Stimulated activated CD8-positive, alpha-beta memory T cell treated with anti-CD3 and anti-CD28 coated beads, Interleukin-4, amount 100 ng/mL, for 48 hours (primary cell): Measurements from ENCODE around the gene TRAK1.
"Not testable (repeated sequence)": the region's sequence is repeated elsewhere in the genome, so short reads cannot be mapped to it uniquely, and the experiment has no call there.

Experiments
- DNase-seq: peaks from one replicate; pipeline ENCODE4 v3.0.0-alpha.2; 2020

Gene TRAK1

GRCh38 chr3:42099020-42099765 is 8.0 kb downstream of the TRAK1 start:
- DNase-seq, result no peak

- DNase-seq, result no peak
Measured at GRCh38 chr3:42101048-42101447, 9.9 kb downstream of the TRAK1 start.

- DNase-seq, result no peak
Measured at GRCh38 chr3:42101481-42101880, 10.3 kb downstream of the TRAK1 start.

DNA sequence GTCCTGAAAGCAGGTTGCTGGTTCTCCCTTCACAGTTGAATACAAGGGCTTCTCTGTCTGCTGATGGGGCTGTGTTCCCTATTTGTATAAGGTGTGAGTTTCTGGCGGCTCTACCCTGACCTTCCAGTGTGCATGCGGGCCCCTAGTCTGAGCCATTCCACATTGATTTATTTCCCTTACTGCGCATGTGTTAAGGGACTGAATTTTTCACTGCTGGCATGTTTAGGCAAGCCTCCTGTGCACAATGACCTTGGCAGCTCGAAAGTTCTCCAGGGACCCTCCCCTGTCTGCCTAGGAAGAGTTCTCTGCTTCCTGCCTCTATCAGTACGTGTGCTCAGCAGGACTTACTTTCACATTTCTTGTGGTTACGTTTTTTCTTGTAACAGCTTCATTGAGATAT is 11.4 kb downstream of the TRAK1 start:
- no peak for DNase-seq

DNA sequence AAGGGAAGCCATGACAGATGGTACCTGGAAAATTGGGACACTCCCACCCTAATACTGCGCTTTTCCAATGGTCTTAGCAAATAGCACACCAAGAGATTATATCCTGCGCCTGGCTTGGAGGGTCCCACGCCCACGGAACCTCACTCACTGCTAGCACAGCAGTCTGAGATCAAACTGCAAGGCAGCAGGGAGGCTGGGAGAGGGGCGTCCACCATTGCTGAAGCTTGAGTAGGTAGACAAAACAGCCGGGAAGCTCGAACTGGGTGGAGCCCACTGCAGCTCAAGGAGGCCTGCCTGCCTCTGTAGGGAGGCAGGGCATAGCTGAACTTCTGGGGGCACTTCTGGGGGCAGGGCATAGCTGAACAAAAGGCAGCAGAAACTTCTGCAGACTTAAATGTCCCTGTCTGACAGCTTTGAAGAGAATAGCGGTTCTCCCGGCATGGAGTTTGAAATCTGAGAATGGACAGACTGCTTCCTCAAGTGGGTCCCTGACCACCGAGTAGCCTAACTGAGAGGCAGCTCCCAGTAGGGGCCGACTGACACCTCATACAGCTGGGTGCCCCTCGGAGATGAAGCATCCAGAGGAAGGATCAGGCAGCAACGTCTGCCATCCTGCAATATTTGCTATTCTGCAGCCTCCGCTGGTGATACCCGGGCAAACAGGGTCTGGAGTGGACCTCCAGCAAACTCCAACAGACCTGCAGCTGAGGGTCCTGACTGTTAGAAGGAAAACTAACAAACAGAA is 12.9 kb downstream of the TRAK1 start:
- DNase-seq, result not testable (repeated sequence)

GRCh38 chr3:42105994-42106393 is 14.8 kb downstream of the TRAK1 start:
- DNase-seq, result not testable (repeated sequence)

GRCh38 chr3:42106646-42107045 is 15.5 kb downstream of the TRAK1 start:
- no peak for DNase-seq

- no peak for DNase-seq
Measured at GRCh38 chr3:42110631-42111030, 19.5 kb downstream of the TRAK1 start.

- DNase-seq, result no peak
Measured at GRCh38 chr3:42114130-42114725, 23.1 kb downstream of the TRAK1 start.

DNA sequence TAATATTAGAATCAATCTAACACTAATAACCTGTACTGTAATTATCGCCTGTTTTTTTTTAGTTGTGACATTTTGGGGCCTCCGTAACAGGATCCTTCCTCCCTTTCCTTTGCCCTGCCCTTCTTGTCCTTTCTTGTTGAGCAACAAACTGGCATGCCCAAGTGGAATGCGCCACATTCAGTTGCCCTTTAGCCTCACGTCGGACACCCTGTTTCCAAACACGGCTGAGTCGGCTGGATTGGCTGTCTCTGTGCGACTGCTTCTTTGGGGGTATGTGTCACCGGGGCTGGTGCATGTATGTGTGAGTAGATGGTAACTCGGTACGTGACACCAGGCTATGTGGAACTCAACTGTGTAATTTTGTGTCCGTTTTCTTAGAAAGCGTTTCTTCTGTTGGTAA is 24.1 kb downstream of the TRAK1 start:
- DNase-seq, result no peak

GRCh38 chr3:42115946-42116345 is 24.8 kb downstream of the TRAK1 start:
- no peak for DNase-seq

DNA sequence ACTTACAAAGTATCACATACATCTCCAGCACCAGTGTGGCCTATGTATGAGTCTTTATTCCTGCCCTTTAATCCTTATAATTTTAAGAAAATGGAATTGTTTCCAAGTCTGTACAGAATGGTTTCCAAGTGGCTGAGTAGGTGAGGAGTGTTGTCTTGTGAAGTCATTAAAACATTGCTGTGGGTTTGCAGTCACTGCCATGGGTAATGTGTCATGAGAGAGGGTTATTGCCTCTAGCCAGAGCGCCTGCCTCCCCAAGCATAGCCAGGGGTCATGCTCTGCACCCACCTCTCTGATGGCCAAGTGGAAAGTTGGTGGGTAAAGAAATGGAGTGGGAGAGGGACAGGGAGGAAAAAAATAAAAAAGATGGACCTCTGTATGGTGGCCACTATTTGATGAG is 25.3 kb downstream of the TRAK1 start:
- DNase-seq, result no peak

DNA sequence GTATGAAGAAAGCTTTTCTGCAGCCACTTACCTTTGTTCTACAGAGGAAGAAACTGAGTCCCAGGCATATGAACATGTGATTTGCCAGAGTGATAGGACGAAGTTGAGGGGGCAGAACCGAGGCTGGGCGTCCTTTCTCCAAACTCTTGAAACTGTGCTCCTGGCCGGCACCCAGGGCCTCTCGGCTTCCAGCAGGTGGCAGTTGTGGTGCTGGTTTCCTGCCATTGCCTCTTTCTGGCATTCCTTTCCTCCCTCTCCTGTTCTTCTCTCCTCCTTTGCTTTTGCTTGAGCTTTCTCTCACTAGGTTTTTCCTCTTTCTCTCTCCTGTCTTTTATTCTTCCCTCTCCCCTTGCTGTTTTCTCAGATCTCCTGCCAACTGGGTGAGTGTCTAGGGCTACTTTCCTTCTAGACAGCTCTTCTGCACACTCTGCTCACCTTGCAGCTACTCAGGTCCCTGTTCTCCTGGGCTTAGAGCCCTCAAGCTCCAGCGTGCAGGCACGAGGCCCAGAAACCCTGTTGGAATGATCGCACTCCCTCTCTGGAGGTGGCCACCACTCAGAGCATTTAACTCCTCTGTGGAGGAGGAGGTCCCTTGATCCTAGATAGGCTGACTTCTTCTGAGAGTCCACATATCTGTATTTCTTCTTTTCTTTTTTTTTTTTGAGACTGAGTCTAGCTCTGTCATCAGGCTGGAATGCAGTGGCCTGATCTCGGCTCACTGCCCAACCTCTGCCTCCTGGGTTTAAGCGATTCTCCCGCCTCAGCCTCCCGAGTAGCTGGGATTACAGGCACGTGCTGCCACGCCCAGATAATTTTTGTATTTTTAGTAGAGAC is 26.2 kb downstream of the TRAK1 start:
- DNase-seq, result no peak

GRCh38 chr3:42118762-42119361 is 27.7 kb downstream of the TRAK1 start:
- DNase-seq, result peak; percentile 39

- DNase-seq, result no peak
Measured at GRCh38 chr3:42119561-42120355, 28.6 kb downstream of the TRAK1 start.

DNA sequence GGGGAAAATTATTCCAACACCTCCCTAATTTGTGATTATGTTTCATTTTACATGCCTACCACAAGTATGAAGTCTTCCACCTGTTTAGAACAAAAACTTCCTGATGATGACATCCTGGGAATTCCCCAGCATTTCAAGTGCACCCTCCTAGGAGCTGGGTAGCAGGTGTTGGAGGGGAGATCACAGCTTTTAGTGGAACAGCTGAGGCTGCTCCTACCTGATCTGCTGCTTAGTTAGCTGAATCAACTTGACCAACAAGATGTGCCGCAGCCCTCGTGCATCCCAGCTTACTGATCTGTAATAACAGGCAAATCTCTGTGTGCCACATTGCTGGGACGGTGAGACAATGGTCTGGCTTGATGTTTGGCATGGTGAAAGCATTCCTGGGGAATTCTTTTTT is 29.7 kb downstream of the TRAK1 start:
- no peak for DNase-seq

- no peak for DNase-seq
Measured at GRCh38 chr3:42122261-42123011, 31.3 kb downstream of the TRAK1 start.

DNA sequence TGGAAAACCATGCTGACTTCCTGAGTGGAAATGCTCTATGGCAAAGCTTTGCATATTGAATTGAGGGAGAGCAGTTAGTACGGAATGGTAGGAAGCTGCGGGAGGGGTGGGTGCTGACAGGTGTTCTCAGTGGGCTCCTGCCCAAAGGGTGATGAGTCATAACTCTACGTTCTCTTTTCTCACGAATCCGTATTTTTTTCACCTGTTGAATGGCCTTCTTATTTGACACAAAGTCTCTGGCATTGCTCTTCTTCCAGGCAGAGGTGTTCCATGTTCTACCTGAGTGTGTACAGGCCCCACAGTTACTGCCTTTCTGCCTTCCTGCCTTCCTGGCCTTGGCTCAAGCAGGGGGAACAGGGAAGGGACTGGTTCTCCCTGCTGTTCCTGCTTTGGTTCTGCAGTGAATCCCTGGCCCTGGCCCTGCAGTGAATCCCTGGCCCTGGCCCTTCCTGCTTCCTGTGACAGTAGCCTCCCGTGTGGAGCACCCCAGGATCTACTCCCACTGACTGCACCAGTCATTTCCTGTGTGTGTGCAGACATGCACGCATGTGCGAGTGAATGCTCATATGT is 31.9 kb downstream of the TRAK1 start:
- DNase-seq, result no peak

GRCh38 chr3:42123824-42124658 is 32.9 kb downstream of the TRAK1 start:
- no peak for DNase-seq

DNA sequence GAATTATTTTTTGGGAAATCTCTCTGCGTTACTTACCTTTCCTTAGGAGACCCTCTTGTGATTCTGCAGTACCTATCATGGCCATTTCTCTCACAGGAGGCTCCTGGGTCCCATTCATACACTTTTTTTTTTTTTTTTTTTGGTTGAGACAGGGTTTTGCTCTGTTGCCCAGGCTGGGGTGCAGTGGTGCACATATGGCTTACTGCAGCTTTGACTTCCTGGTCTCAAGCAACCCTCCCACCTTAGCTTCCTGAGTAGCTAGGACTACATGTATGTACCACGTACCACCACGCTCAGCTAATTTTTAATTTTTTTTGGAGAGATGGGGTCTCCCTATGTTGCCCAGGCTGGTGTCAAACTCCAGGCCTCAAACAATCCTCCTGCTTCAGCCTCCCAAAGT is 36.1 kb downstream of the TRAK1 start:
- DNase-seq, result no peak
